Measurements from ENCODE around the gene QARS1.

The QARS1 gene

DNA sequence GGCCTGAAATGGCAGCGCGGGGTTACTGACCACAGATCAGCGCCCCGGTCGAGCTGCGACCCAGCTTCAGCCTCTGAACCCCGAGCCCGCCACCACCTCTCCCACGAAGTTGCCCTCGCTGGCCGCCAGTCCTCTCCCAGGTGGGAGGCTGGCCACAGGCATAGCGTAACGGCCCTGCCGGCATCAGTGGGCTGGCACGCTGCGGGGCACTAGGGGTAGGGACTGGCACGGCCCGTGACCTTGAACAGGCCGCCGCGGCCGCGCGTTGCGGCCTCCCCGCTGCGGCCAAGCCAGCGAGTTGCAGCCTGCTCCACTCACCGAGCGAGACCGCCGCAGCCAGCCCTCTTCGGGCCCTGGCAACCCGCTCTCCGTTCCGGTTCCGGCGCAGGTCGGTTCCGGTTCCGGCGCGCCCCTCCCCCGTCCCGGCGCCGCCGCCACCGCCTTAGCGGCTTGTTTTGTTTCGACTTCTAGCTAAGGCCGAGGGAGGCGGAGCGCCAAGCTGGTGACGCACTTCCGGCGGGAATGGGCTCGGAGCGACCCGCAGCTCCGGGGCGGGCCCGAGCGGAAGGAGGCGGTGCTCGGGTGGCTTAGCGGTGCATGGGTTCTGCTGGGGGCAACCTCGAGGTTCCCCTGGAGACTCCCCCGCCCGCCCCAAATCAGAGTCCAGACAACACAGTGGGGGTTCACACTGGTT, 16.0 kb upstream of the QARS1 start, which contains the start of gene USP19:
Gene USP19, minus strand, starts transcription at position 386 of the 694 bp plus-strand sequence. CDS start 1,678 bp downstream, outside the sequence.
- FAIRE-seq (peak; percentile 100), DNase-seq (ENCODE audit: insufficient read length, low spot score) (peak; percentile 99)

DNA sequence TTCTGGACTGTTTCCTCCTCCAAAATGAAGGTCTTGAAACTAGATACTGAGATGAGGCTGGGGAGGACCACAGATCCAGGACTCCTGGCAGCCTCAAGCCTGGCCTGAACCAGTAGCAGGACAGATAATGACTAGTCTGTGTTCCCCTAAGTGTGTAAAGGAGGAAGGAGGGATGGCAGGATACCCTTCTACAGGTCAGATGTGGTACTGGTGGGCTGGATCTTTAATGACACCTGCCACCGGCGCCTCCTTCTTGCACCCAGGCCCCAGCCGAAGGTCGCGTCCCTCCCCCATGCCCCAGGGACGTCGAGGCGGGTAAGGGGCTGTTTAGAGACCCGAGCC, 15.5 kb upstream of the QARS1 start:
- peak; percentile 53 for FAIRE-seq
- DNase-seq (ENCODE audit: insufficient read length, low spot score) = no peak

GRCh38 chr3:49119439-49119838, 14.9 kb upstream of the QARS1 start:
- peak; percentile 42 for FAIRE-seq
- DNase-seq (ENCODE audit: insufficient read length, low spot score) = no peak

- FAIRE-seq = no peak
- DNase-seq (ENCODE audit: insufficient read length, low spot score) = no peak
Measured at GRCh38 chr3:49119036-49119435, 14.5 kb upstream of the QARS1 start.

DNA sequence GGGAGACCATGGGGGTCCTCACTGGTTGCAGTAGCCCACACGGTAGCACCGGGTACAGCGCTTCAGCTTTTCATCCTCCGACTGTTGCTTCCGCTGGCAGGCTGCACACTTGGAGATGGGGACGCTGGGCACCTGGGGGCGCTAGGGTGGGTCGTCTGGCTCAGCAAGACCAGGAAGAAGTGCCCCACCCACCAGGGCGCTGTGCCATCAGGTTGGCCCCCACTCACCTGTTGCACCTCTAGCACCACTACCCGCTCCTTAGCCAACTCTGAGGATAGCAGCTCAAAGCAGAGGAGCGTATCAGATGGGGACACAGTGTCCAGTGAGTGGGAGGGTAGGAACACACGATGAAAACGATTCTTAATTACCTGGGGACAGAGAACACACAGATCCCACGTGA, 7.7 kb upstream of the QARS1 start:
- no peak for DNase-seq (ENCODE audit: insufficient read length, low spot score)
- no peak for FAIRE-seq

GRCh38 chr3:49111347-49111746, 6.8 kb upstream of the QARS1 start:
- FAIRE-seq (no peak), DNase-seq (ENCODE audit: insufficient read length, low spot score) (no peak)

DNA sequence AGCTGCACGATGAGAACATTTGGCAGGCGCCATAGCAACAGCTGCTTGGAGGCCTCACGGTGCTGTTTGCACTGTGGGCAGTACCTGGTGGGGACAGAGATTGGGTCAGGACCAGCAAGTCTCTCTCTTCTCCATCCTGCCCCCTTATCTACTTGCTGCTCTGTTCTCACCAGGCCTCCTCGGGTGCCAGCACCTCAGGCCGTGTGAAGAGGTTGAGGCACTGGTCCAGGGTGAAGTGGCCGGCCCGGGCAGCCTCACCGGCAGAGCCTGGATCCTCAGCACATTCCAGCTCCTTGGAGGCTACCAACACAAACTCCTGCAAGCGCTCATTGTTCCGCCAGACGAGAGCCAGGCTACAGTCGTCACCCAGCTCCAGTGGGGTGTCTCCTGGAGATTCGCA, 6.2 kb upstream of the QARS1 start:
- DNase-seq (ENCODE audit: insufficient read length, low spot score) (no peak), FAIRE-seq (no peak)

GRCh38 chr3:49108346-49108745, 3.8 kb upstream of the QARS1 start:
- DNase-seq (ENCODE audit: insufficient read length, low spot score) (no peak), FAIRE-seq (no peak)

DNA sequence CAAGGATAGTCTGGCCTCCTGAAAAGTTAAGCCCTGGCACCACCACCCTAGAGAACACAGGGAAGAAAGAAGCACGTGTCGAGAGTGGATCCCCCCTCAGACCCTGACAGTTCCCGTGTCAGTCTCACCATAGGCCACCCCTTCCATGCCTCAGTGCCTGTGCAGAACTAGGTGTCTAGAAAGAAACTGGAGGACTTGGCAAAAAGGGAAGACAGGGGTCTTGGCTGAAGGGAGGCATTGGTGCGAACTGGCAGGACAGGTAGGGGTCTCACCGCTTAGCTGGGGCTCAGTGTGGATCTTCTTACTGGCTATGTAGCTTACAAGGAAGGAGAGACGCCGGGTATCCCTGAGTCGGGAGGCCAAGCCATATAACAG, 518 bp downstream of the QARS1 start:
- no peak for DNase-seq (ENCODE audit: insufficient read length, low spot score)
- FAIRE-seq = no peak

GRCh38 chr3:49100046-49100615, 4.4 kb downstream of the QARS1 start:
- DNase-seq (ENCODE audit: insufficient read length, low spot score) = no peak
- FAIRE-seq = no peak

DNA sequence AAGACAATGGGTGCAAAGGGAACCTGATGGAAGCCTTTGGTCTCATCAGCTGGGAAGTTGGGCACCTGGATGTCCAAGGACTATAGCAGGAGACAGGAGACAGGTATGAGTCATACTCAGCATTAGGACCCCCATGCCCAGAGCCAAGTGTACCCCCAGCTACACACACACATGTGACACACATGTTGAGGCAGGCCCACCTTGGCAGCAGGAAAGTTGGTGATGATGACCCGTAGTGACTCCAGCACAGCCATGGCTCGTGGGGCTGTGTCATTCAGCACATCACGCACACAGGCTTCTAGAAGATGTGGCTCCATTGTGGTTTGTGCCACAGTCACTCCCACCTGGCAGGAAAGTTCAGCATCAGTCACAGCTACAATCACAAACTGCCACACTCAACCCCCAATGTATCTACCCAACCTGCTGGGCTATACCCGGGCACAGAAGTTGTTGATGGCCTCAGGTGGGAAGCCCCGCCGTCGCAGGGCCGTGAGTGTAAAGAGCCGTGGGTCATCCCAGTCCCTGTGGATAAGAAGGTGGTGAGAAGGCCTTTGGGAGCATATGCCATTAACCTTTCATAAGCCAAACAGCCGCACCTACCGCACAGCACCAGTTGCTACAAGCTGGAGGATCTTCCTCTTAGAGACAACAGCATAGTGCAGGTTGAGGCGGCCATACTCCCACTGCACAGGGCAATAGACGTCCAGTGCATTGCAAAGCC, 5.5 kb downstream of the QARS1 start:
- FAIRE-seq = no peak

GRCh38 chr3:49098429-49098828, 6.1 kb downstream of the QARS1 start:
- DNase-seq (ENCODE audit: insufficient read length, low spot score) = no peak

More for the DNA sequence above, 5.5 kb downstream of the QARS1 start:
- DNase-seq (ENCODE audit: insufficient read length, low spot score) = no peak

DNA sequence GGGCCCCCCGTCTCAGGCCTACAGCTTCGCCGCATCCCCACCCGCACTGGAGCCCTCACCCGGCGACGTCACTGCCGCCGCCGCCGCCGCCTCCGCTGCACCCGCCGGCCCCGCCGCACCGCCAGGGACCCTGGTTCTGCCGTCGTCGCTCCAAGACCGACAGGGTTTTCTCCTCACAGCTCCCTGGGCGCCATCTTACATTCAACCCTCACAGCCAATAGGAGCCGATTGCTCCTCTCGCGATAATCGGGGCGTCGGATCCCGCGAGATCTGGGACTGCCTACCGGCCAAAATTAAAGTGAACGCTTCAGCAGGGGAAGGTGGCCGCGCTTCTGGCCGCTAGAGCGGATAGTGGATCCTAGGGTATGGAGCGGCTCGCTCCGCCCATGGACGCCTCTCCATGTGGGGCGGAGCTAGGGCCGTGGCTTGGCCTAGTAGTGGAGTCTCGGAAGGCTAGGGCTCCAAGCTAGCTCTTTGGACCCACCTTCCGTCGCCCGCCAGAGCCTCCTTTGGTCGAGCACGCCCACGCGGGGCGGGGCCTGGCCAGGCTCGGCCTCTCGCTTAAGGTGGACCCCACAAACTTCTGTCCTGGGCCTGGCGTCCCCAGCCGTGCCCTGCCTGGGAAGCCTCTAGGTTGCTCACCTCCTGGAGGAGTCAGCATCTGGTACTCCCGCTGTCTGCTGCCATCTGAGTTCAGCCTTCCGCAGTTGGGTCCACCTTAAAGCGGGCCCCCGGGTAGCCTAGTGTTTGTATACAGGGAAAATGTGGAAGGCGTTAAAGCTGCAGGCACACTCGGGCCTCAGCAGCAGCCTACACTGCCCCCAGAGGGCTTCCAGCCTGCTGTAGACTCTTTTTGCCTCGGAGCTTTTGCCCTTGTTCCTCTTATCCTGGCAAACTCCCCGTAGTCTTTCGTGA, 10.4 kb downstream of the QARS1 start, which contains the start of gene QRICH1:
Gene QRICH1, minus strand, starts transcription at position 219 of the 915 bp plus-strand sequence. CDS start 17,054 bp downstream, outside the sequence.
- no peak for FAIRE-seq
- DNase-seq (ENCODE audit: insufficient read length, low spot score) = peak; percentile 83

More at GRCh38 chr3:49098429-49098828, 6.1 kb downstream of the QARS1 start:
- no peak for FAIRE-seq

GRCh38 chr3:49092938-49093852, 11.4 kb downstream of the QARS1 start:
- FAIRE-seq = peak; percentile 92
- DNase-seq (ENCODE audit: insufficient read length, low spot score) = peak; percentile 44

GRCh38 chr3:49081429-49081828, 23.1 kb downstream of the QARS1 start:
- FAIRE-seq (no peak), DNase-seq (ENCODE audit: insufficient read length, low spot score) (no peak)

GRCh38 chr3:49079270-49079669, 25.3 kb downstream of the QARS1 start:
- FAIRE-seq = no peak

DNA sequence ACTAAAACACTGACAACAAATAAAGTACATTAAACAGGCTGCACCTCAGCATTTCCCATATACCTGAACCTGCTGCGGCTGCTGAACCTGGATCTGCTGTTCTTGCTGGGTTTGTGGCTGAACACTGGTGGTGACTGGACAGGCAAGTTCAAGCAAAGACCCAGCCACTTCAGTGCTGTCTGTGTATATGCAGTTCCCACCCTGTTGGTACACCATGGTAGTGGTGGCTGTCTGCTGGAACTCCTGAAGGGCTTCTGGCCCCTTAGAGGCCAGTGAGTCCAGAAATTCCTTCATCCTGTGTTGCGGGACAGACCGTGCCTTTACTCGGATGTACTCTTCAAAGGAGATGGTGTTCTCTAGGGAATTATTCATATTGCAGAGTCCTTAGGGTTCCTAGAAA, 27.9 kb downstream of the QARS1 start:
- DNase-seq (ENCODE audit: insufficient read length, low spot score) (no peak), FAIRE-seq (no peak)

More at GRCh38 chr3:49079270-49079669, 25.3 kb downstream of the QARS1 start:
- no peak for DNase-seq (ENCODE audit: insufficient read length, low spot score)

DNA sequence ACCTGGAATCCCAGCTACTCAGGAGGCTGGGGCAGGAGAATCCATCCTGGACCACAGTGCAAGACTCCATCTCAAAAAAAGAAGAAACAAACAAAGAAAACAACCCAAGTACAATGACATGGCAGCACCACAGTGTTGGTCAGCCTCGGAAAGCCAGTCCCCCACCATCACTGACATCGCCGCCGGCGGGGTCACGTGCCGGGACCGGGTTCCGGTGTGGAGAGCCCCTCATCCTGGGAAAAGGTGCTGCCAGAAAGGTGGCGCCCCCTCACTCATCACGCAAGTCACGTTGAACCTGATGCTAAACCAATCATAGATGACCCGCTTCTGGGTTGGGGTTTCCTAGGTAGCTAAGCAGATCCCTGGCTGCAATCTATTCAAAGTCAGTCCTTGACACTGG, 28.4 kb downstream of the QARS1 start:
- DNase-seq (ENCODE audit: insufficient read length, low spot score) (no peak), FAIRE-seq (no peak)

DNA sequence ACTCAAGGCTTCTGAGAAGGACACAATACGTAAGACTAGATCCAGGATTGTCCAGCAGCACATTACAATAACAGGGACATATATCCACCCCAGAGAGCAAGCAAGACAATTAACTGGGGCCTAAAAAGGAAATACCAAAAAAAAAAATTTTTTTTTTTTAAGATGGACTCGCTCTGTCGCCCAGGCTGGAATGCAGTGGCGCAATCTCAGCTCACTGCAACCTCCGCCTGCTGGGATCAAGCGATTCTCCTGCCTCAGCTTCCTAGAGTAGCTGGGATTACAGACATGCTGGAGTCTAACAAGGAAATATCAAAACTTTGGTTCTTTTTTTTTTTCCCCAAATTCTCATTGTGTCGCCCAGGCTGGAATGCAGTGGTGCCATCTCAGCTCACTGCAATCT, 46.5 kb downstream of the QARS1 start:
- FAIRE-seq = no peak
- no peak for DNase-seq (ENCODE audit: insufficient read length, low spot score)

GRCh38 chr3:49057268-49057667, 47.3 kb downstream of the QARS1 start:
- DNase-seq (ENCODE audit: insufficient read length, low spot score) (no peak), FAIRE-seq (no peak)
